ENCODE data around the gene SASH3.

- TF ChIP-seq, protein P1, sequence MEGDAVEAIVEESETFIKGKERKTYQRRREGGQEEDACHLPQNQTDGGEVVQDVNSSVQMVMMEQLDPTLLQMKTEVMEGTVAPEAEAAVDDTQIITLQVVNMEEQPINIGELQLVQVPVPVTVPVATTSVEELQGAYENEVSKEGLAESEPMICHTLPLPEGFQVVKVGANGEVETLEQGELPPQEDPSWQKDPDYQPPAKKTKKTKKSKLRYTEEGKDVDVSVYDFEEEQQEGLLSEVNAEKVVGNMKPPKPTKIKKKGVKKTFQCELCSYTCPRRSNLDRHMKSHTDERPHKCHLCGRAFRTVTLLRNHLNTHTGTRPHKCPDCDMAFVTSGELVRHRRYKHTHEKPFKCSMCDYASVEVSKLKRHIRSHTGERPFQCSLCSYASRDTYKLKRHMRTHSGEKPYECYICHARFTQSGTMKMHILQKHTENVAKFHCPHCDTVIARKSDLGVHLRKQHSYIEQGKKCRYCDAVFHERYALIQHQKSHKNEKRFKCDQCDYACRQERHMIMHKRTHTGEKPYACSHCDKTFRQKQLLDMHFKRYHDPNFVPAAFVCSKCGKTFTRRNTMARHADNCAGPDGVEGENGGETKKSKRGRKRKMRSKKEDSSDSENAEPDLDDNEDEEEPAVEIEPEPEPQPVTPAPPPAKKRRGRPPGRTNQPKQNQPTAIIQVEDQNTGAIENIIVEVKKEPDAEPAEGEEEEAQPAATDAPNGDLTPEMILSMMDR (IDR thresholded peaks at IDR 0.05) = peak in 2 of 4 donors; percentile 7 to 10
- no peak for TF ChIP-seq POLR2A (IDR thresholded peaks at IDR 0.05)
Measured at GRCh38 chrX:129754056-129755024, 25.4 kb upstream of the SASH3 start.
